Body of pancreas (tissue), 4 donors: ENCODE measurements around the gene SEC24B. TPM values are rescaled to one million over a fixed set of nuclear protein-coding genes. Genes with fewer than 3 reads are reported as not detected.

Experiments used
- ATAC-seq: fragments of 150-250 bp; one replicate; pipeline ENCODE4 v1.9.1; 2016
- DNase-seq, 4 donors: peaks; one replicate each; pipeline ENCODE4 v3.0.0-alpha.2; 2019
- H3K27ac ChIP-seq, 4 donors: fragments of 200-600 bp; sonication (generic); 1 replicate in 3 of 4; 2 replicates in 1 of 4; pipeline versions ENCODE4 v1.5.1 to v1.6.1; 2016 to 2019; ENCODE audit warnings: mild to moderate bottlenecking in 1 of 4, mixed read lengths in 1 of 4, moderate library complexity in 1 of 4
- H3K27me3 ChIP-seq, 2 donors: fragments of 200-600 bp; sonication (generic); one replicate each; pipeline ENCODE4 v1.6.0; 2016; ENCODE audit warnings: mild to moderate bottlenecking in 1 of 2
- H3K36me3 ChIP-seq, 2 donors: fragments of 200-600 bp; sonication (generic); replicated peaks in 1 of 2; 2 replicates each; pipeline ENCODE4 v1.5.1; 2016; ENCODE audit warnings: low read depth in 2 of 2; ENCODE audit not compliant: insufficient read depth in 1 of 2
- H3K4me1 ChIP-seq: fragments of 200-600 bp; sonication (generic); one replicate; pipeline ENCODE4 v1.6.0; 2016
- H3K4me3 ChIP-seq, 2 donors: fragments of 200-600 bp; sonication (generic); 1 replicate in 1 of 2; 2 replicates in 1 of 2; pipeline ENCODE4 v1.5.1; 2016 to 2019
- H3K9me3 ChIP-seq, 3 donors: fragments of 200-600 bp; sonication (generic); 1 replicate in 2 of 3; 2 replicates in 1 of 3; pipeline ENCODE4 v1.5.1; 2016
- POLR2A ChIP-seq, 3 donors: fragments of 450-650 bp; IDR thresholded peaks; one replicate each; pipeline ENCODE4 v1.6.1; 2016; ENCODE audit warnings: antibody characterized with exemption in 3 of 3, mild to moderate bottlenecking in 2 of 3
- WGBS, 2 donors: methylation state at CpG; one replicate each; pipeline ENCODE4 v1.1.5; 2017; 5-methylcytosine and 5-hydroxymethylcytosine counted together
- intact Hi-C: fragments of 100-400 bp; cut with DNase I; formaldehyde crosslinking; loops from one replicate; pipeline ENCODE4 v1.15.1; 2023
- total RNA-seq, 2 donors: library from RNA; depleted of rRNA; stranded (reverse); fragments of >200 nt; gene quantifications; one replicate each; pipeline ENCODE4 v1.1.0, GENCODE V29; 2016
- TF ChIP-seq, protein P1 (sequence below), 7 experiments: fragments of 450-650 bp in 4 of 7; fragments of 200-600 bp in 3 of 7; sonication (generic) in 3 of 7; IDR thresholded peaks; one replicate each; pipeline ENCODE4 v1.5.1; 2016 to 2019; ENCODE audit warnings: antibody characterized with exemption in 7 of 7

The SEC24B gene
- total RNA-seq, 2 donors from 2014 or later: 10.2 to 16.3 TPM

DNA sequence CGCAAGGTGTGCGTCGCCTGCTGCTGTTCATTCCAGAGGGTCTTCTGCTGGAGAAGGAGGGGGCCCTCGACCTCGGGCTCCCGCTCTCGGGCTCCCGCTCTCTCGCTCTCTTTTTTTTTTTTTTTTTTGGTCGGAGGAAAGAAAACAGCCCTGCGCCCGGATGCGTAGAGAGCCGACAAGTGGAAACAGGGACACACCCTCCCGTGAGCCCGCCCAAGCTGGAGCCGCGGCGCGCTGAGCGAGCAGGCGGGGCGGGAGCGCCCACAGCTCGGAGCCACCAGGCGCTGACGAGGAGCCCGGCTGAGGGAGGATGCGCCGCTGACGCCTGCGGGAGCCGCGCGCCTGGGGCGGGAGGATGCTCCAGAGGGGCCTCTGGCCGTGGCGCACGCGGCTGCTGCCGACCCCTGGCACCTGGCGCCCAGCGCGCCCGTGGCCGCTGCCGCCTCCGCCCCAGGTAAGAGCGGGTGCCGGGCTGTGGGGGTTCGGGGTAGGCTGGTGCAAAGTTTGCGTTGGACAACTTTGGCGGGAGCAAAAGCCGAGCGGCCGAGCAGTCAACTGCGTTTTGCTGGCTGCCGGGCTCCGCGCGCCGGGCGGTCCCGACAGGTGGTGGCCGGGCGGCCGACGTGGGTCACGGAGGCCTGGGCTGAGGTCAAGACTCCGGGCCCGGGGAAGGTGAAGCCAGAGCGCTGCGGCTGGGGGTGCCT lies 126.5 kb downstream of the SEC24B start, which contains the start of gene MCUB:
MCUB (plus strand) TSS at position 264 of the 704 bp plus-strand sequence; CDS start at position 356, 92 bp downstream.
- ATAC-seq: peak; percentile 88
- Histone ChIP-seq H3K4me3 (peak within 1 kb of the TSS; percentile 22 to 55), H3K36me3 (no peaks in the 10 kb centered on the region), H3K4me1 (peaks cover 18% of the 10 kb centered on the region), H3K27ac (peak within 1 kb of the TSS in 3 of 4 donors; percentile 4 to 75 (median 60)), H3K27me3 (no peaks in the 10 kb centered on the region), H3K9me3 (no peaks in the 10 kb centered on the region)
- peak; percentile 57 to 81 (median 66) for DNase-seq
- intact Hi-C loops: no loop called here
- 1% methylated on average over 24 to 68 of the region's 73 CpGs for WGBS, 2 donors
- TF ChIP-seq, protein P1, sequence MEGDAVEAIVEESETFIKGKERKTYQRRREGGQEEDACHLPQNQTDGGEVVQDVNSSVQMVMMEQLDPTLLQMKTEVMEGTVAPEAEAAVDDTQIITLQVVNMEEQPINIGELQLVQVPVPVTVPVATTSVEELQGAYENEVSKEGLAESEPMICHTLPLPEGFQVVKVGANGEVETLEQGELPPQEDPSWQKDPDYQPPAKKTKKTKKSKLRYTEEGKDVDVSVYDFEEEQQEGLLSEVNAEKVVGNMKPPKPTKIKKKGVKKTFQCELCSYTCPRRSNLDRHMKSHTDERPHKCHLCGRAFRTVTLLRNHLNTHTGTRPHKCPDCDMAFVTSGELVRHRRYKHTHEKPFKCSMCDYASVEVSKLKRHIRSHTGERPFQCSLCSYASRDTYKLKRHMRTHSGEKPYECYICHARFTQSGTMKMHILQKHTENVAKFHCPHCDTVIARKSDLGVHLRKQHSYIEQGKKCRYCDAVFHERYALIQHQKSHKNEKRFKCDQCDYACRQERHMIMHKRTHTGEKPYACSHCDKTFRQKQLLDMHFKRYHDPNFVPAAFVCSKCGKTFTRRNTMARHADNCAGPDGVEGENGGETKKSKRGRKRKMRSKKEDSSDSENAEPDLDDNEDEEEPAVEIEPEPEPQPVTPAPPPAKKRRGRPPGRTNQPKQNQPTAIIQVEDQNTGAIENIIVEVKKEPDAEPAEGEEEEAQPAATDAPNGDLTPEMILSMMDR (IDR thresholded peaks at IDR 0.05): no peak
- TF ChIP-seq POLR2A (IDR thresholded peaks at IDR 0.05): peak; percentile 9 to 23 (median 16)

DNA sequence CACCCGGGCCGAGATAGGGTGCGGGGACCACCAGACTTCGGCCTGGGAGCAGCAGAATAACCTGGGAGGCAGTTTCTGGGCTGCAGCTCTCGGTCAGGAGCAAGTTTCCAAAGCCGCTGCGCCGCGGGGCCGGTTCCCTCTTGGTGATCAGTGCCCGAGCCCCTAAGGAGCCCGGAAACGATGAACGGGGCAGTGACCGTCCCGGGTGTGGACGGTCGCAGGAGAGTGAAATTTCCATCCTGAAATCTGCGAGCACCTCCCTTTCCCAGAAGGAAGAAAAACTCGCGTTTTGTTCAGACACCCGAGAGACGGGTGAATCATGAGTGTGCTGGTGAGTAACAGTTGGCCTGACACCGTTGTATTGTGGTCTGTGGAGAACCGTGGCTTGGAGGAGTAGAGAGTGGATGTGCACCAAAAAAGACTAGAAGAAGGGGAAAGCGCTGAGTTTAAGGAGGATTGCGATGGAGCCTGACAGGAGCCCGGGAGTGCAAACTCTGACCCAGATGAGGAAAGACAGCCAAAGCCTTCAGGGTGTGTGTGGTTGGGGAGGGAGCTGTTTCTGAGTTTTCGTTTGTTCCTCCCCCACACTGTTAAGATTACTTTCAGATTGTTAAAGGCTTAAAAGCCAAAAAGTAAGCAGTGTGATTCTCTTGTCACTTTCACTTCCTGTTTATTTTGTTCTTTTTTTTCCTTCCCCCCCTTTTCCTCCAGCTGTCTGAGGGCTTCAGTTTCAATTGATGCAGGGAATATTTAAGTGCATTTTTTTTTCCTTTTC lies 127.3 kb downstream of the SEC24B start:
- ATAC-seq: peak; percentile 49
- intact Hi-C loops: no loop called here
- Histone ChIP-seq H3K4me1 (peaks cover 18% of the 10 kb centered on the region), H3K36me3 (no peaks in the 10 kb centered on the region), H3K27me3 (no peaks in the 10 kb centered on the region), H3K9me3 (no peaks in the 10 kb centered on the region), H3K4me3 (peak overlapping the region; percentile 22 to 55), H3K27ac (peak overlapping the region in 3 of 4 donors; percentile 4 to 75 (median 60))
- TF ChIP-seq, protein P1 (IDR thresholded peaks at IDR 0.05): no peak
- peak in 2 of 3 donors; percentile 17 to 33 for TF ChIP-seq POLR2A (IDR thresholded peaks at IDR 0.05)
- 3 to 4% methylated on average over 14 to 29 of the region's 29 CpGs for WGBS, 2 donors
- peak in 3 of 4 donors; percentile 16 to 30 (median 25) for DNase-seq

DNA sequence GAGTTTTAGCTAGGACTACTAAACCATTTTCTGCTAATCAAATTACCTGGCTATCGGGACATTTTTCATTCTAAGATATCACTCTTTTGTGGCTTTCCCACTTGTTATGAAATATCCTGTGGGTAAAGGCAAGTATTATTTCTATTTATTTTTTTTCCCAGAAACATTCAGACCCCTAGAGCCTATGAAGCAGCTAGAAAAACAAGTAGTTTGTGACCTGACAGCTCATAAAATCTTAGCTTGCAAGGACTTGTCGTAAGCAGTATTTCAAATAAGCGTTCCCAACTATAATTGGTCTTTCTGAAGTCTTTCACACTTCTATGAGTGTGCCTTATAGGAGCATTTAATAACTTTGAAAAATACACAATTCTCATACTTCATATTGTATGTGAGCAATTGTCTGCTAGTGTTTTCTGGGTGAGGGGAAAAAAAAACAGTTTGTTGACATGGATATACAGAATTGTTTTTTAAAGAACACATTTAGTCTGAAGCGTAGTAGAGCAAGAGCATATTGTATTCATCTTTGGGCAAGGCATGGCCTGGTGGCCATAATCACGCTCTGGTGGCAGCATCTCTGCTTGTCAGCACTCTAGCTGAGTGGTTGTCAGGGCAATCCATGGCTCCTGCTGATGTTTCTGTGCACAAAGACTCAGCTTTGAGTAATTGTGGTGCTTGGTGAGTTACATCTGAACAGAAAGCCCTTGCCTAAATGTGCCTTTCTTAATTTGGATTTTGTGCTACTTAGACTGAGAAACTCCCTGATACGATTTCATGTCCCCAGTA lies 129.0 kb downstream of the SEC24B start:
- H3K36me3 ChIP-seq: no peaks in the 10 kb centered on the region
- no peak overlapping the region for H3K27ac ChIP-seq
- TF ChIP-seq POLR2A (IDR thresholded peaks at IDR 0.05): no peak
- TF ChIP-seq, protein P1 (IDR thresholded peaks at IDR 0.05): no peak
- peaks cover 18% of the 10 kb centered on the region for H3K4me1 ChIP-seq
- H3K27me3 ChIP-seq: no peaks in the 10 kb centered on the region
- 90 to 91% methylated on average over 6 of the region's 6 CpGs for WGBS, 2 donors
- intact Hi-C loops: no loop called here
- ATAC-seq: no peak
- no peaks in the 10 kb centered on the region for H3K9me3 ChIP-seq
- peak in 2 of 4 donors; percentile 16 for DNase-seq
- H3K4me3 ChIP-seq: no peak overlapping the region

DNA sequence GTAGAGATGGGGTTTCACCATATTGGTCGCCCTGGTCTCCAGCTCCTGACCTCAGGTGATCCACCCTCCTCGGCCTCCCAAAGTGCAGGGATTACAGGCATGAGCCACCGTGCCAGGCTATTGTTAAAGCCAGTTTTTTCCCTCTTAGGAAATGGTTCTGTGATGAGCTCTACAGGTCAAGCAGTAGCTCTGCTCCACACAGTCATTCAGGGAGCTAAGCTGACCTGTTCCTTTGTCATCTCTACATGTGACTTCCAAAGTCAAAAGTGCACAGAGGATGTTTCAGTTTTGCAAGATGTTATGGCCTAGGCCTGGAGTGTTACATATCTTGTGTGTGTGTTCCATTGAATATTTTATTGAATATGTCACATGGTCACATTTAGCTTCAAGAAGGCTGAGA lies 137.9 kb downstream of the SEC24B start:
- no peaks in the 10 kb centered on the region for H3K9me3 ChIP-seq
- DNase-seq (no peak), ATAC-seq (no peak)
- H3K4me3 ChIP-seq: no peak overlapping the region
- WGBS, 2 donors: 97 to 100% methylated on average over 3 of the region's 3 CpGs
- H3K27me3 ChIP-seq: no peaks in the 10 kb centered on the region
- TF ChIP-seq, protein P1 (IDR thresholded peaks at IDR 0.05): no peak
- TF ChIP-seq POLR2A (IDR thresholded peaks at IDR 0.05): no peak
- no peaks in the 10 kb centered on the region for H3K4me1 ChIP-seq
- intact Hi-C loops: no loop called here
- no peak overlapping the region for H3K27ac ChIP-seq
- no peaks in the 10 kb centered on the region for H3K36me3 ChIP-seq
